ENCODE data around the gene S100Z. TPM values are rescaled to one million over a fixed set of nuclear protein-coding genes. Genes with fewer than 3 reads are reported as not detected.
"Not testable (repeated sequence)": the region's sequence is repeated elsewhere in the genome, so short reads cannot be mapped to it uniquely, and the experiment has no call there.

S100Z gene
- total RNA-seq, 1 donor from 2014 or later = not detected

DNA sequence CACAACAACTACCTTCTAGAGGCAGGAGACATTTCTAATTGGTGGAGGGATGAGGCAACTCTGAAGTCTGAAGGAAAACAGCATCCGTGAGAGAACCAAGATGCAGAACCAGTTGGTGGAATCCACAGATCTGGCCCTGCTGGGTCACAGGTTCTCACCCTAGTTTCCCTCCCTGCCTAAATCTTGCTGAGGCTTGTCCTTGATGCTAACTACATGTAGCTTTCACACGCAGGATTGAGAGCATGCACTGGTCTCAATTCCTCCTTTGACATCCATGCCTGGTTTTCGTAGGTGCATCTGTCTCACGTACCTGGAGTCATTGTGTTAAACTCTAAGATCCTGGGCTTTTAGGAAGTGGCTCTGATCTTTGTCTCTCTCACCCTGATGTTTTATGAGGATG is 40.7 kb upstream of the S100Z start:
- H3K4me2 ChIP-seq (ENCODE audit: low read length) = no peak overlapping the region
- H3K9ac ChIP-seq (ENCODE audit: low read length) = no peak overlapping the region
- H3K9me3 Mint-ChIP-seq (ENCODE audit: unreplicated experiment) = peaks cover 2% of the 10 kb centered on the region
- no peak overlapping the region for H3K27ac ChIP-seq (ENCODE audit: low read depth, low read length)
- H3K27me3 Mint-ChIP-seq (ENCODE audit: low read depth, unreplicated experiment) = no peaks in the 10 kb centered on the region
- peaks cover 42% of the 10 kb centered on the region for H3K4me1 Mint-ChIP-seq (ENCODE audit: low read depth, unreplicated experiment)
- H3K4me1 ChIP-seq (ENCODE audit: insufficient read depth, low read length) = peaks cover 46% of the 10 kb centered on the region
- H3K36me3 Mint-ChIP-seq (ENCODE audit: low read depth, unreplicated experiment) = no peaks in the 10 kb centered on the region
- no peak for TF ChIP-seq EZH2 (IDR thresholded peaks at IDR 0.05; ENCODE audit: insufficient read depth, low read length)
- TF ChIP-seq, protein P1, sequence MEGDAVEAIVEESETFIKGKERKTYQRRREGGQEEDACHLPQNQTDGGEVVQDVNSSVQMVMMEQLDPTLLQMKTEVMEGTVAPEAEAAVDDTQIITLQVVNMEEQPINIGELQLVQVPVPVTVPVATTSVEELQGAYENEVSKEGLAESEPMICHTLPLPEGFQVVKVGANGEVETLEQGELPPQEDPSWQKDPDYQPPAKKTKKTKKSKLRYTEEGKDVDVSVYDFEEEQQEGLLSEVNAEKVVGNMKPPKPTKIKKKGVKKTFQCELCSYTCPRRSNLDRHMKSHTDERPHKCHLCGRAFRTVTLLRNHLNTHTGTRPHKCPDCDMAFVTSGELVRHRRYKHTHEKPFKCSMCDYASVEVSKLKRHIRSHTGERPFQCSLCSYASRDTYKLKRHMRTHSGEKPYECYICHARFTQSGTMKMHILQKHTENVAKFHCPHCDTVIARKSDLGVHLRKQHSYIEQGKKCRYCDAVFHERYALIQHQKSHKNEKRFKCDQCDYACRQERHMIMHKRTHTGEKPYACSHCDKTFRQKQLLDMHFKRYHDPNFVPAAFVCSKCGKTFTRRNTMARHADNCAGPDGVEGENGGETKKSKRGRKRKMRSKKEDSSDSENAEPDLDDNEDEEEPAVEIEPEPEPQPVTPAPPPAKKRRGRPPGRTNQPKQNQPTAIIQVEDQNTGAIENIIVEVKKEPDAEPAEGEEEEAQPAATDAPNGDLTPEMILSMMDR (IDR thresholded peaks at IDR 0.05; ENCODE audit: insufficient read depth, low read depth, low read length) = no peak
- H3K4me3 ChIP-seq (ENCODE audit: insufficient read depth, low read depth, low read length) = no peak overlapping the region
- no peak overlapping the region for H2AFZ ChIP-seq (ENCODE audit: low read depth, low read length)
- H3K27me3 ChIP-seq (ENCODE audit: insufficient read depth, low read length) = no peaks in the 10 kb centered on the region
- H3K79me2 ChIP-seq (ENCODE audit: insufficient read depth, low read length) = no peaks in the 10 kb centered on the region
- no peaks in the 10 kb centered on the region for H3K9me3 ChIP-seq (ENCODE audit: insufficient read depth, low read depth, low read length)
- H3K4me3 Mint-ChIP-seq (ENCODE audit: unreplicated experiment) = no peak overlapping the region
- no peak overlapping the region for H3K27ac Mint-ChIP-seq (ENCODE audit: unreplicated experiment)
- no peaks in the 10 kb centered on the region for H3K36me3 ChIP-seq (ENCODE audit: insufficient read depth, low read length)
- FAIRE-seq (no peak), DNase-seq (ENCODE audit: low read depth) (no peak)
- no peaks in the 10 kb centered on the region for H4K20me1 ChIP-seq (ENCODE audit: insufficient read depth, low read length)

- Histone ChIP-seq H3K9me3 (ENCODE audit: insufficient read depth, low read depth, low read length) (no peaks in the 10 kb centered on the region), H3K4me3 (ENCODE audit: insufficient read depth, low read depth, low read length) (no peak overlapping the region), H3K4me1 (ENCODE audit: insufficient read depth, low read length) (peaks cover 36% of the 10 kb centered on the region), H3K27ac (ENCODE audit: low read depth, low read length) (no peak overlapping the region), H3K4me2 (ENCODE audit: low read length) (no peak overlapping the region), H3K9ac (ENCODE audit: low read length) (no peak overlapping the region), H2AFZ (ENCODE audit: low read depth, low read length) (no peak overlapping the region), H3K27me3 (ENCODE audit: insufficient read depth, low read length) (no peaks in the 10 kb centered on the region), H4K20me1 (ENCODE audit: insufficient read depth, low read length) (no peaks in the 10 kb centered on the region), H3K79me2 (ENCODE audit: insufficient read depth, low read length) (no peaks in the 10 kb centered on the region), H3K36me3 (ENCODE audit: insufficient read depth, low read length) (no peaks in the 10 kb centered on the region)
- Mint-ChIP-seq H3K27me3 (ENCODE audit: low read depth, unreplicated experiment) (no peaks in the 10 kb centered on the region), H3K4me3 (ENCODE audit: unreplicated experiment) (no peak overlapping the region), H3K9me3 (ENCODE audit: unreplicated experiment) (peaks cover 2% of the 10 kb centered on the region), H3K27ac (ENCODE audit: unreplicated experiment) (no peak overlapping the region), H3K36me3 (ENCODE audit: low read depth, unreplicated experiment) (no peaks in the 10 kb centered on the region), H3K4me1 (ENCODE audit: low read depth, unreplicated experiment) (peaks cover 40% of the 10 kb centered on the region)
- FAIRE-seq = no peak
- DNase-seq (ENCODE audit: low read depth) = no peak
- no peak for TF ChIP-seq EZH2 (IDR thresholded peaks at IDR 0.05; ENCODE audit: insufficient read depth, low read length)
- TF ChIP-seq, protein P1 (IDR thresholded peaks at IDR 0.05; ENCODE audit: insufficient read depth, low read depth, low read length) = no peak
These were observed 39.6 kb upstream of the S100Z start for GRCh38 chr5:76810236-76810635.

- Mint-ChIP-seq H3K4me3 (ENCODE audit: unreplicated experiment) (no peak overlapping the region), H3K36me3 (ENCODE audit: low read depth, unreplicated experiment) (no peaks in the 10 kb centered on the region), H3K9me3 (ENCODE audit: unreplicated experiment) (peaks cover 2% of the 10 kb centered on the region), H3K4me1 (ENCODE audit: low read depth, unreplicated experiment) (peaks cover 35% of the 10 kb centered on the region), H3K27me3 (ENCODE audit: low read depth, unreplicated experiment) (no peaks in the 10 kb centered on the region), H3K27ac (ENCODE audit: unreplicated experiment) (peak overlapping the region; percentile 64)
- Histone ChIP-seq H3K9ac (ENCODE audit: low read length) (no peak overlapping the region), H4K20me1 (ENCODE audit: insufficient read depth, low read length) (no peaks in the 10 kb centered on the region), H3K4me1 (ENCODE audit: insufficient read depth, low read length) (peaks cover 30% of the 10 kb centered on the region), H3K36me3 (ENCODE audit: insufficient read depth, low read length) (no peaks in the 10 kb centered on the region), H3K79me2 (ENCODE audit: insufficient read depth, low read length) (no peaks in the 10 kb centered on the region), H3K27me3 (ENCODE audit: insufficient read depth, low read length) (no peaks in the 10 kb centered on the region), H3K27ac (ENCODE audit: low read depth, low read length) (no peak overlapping the region), H2AFZ (ENCODE audit: low read depth, low read length) (no peak overlapping the region), H3K9me3 (ENCODE audit: insufficient read depth, low read depth, low read length) (no peaks in the 10 kb centered on the region), H3K4me3 (ENCODE audit: insufficient read depth, low read depth, low read length) (no peak overlapping the region), H3K4me2 (ENCODE audit: low read length) (no peak overlapping the region)
- FAIRE-seq (no peak), DNase-seq (ENCODE audit: low read depth) (peak; percentile 77)
- TF ChIP-seq, protein P1 (IDR thresholded peaks at IDR 0.05; ENCODE audit: insufficient read depth, low read depth, low read length) = no peak
- no peak for TF ChIP-seq EZH2 (IDR thresholded peaks at IDR 0.05; ENCODE audit: insufficient read depth, low read length)
These were observed 38.6 kb upstream of the S100Z start for GRCh38 chr5:76811214-76811613.

DNA sequence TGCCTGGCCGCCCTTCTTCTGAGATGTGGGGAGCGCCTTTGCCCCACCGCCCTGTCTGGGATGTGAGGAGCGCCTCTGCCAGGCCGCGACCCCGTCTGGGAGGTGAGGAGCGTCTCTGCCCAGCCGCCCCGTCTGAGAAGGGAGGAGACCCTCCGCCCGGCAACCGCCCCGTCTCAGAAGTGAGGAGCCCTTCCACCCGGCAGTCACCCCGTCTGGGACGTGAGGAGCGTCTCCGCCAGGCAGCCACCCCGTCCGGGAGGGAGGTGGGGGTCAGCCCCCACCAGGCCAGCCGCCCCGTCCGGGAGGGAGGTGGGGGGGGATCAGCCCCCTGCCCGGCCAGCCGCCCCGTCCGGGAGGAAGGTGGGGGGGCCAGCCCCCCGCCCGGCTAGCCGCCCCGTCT is 37.6 kb upstream of the S100Z start:
- H3K9me3 ChIP-seq (ENCODE audit: insufficient read depth, low read depth, low read length); H2AFZ ChIP-seq (ENCODE audit: low read depth, low read length); H3K9me3 Mint-ChIP-seq (ENCODE audit: unreplicated experiment); H3K27me3 ChIP-seq (ENCODE audit: insufficient read depth, low read length); H3K4me3 Mint-ChIP-seq (ENCODE audit: unreplicated experiment); H4K20me1 ChIP-seq (ENCODE audit: insufficient read depth, low read length); H3K36me3 ChIP-seq (ENCODE audit: insufficient read depth, low read length); H3K79me2 ChIP-seq (ENCODE audit: insufficient read depth, low read length); H3K4me2 ChIP-seq (ENCODE audit: low read length); FAIRE-seq; H3K9ac ChIP-seq (ENCODE audit: low read length); H3K27me3 Mint-ChIP-seq (ENCODE audit: low read depth, unreplicated experiment); H3K27ac ChIP-seq (ENCODE audit: low read depth, low read length); H3K27ac Mint-ChIP-seq (ENCODE audit: unreplicated experiment); H3K4me3 ChIP-seq (ENCODE audit: insufficient read depth, low read depth, low read length); DNase-seq (ENCODE audit: low read depth); H3K36me3 Mint-ChIP-seq (ENCODE audit: low read depth, unreplicated experiment): not testable (repeated sequence)
- H3K4me1 Mint-ChIP-seq (ENCODE audit: low read depth, unreplicated experiment) = peaks cover 29% of the 10 kb centered on the region
- peaks cover 20% of the 10 kb centered on the region for H3K4me1 ChIP-seq (ENCODE audit: insufficient read depth, low read length)

Data from astrocyte (in vitro differentiated cells and primary cell).